Stimulated activated CD8-positive, alpha-beta memory T cell treated with anti-CD3 and anti-CD28 coated beads, Interleukin-7, amount 100 ng/mL, for 48 hours (primary cell): ENCODE measurements around the gene REEP6.
"Not testable (repeated sequence)": the region's sequence is repeated elsewhere in the genome, so short reads cannot be mapped to it uniquely, and the experiment has no call there.

Source experiments
- DNase-seq, 2 donors: peaks; one replicate each; pipeline ENCODE4 v3.0.0-alpha.2; 2020; ENCODE audit warnings: low read depth in 1 of 2; ENCODE audit errors: extremely low read depth in 1 of 2

Gene REEP6

GRCh38 chr19:1488282-1488601, 2.7 kb upstream of the REEP6 start:
- no peak for DNase-seq

- no peak for DNase-seq
Measured at GRCh38 chr19:1489463-1490310, 1.3 kb upstream of the REEP6 start.

- DNase-seq: peak; percentile 91 to 96
Measured at GRCh38 chr19:1490311-1491113, 469 bp upstream of the REEP6 start, which contains the start of gene PCSK4. PCSK4 (minus strand) TSS chr19:1490350; CDS start chr19:1490346, 4 bp downstream.

- DNase-seq: no peak
Measured at GRCh38 chr19:1491849-1492170, 829 bp downstream of the REEP6 start.

GRCh38 chr19:1492474-1493006, 1.6 kb downstream of the REEP6 start:
- no peak for DNase-seq

- DNase-seq: no peak
Measured at GRCh38 chr19:1494115-1494815, 3.3 kb downstream of the REEP6 start.

GRCh38 chr19:1495051-1495798, 4.2 kb downstream of the REEP6 start:
- DNase-seq: no peak

GRCh38 chr19:1495799-1496713, 5.1 kb downstream of the REEP6 start:
- no peak for DNase-seq

- DNase-seq: no peak
Measured at GRCh38 chr19:1496714-1497577, 6.0 kb downstream of the REEP6 start.

GRCh38 chr19:1497578-1498235, 6.7 kb downstream of the REEP6 start:
- DNase-seq: no peak

- not testable (repeated sequence) for DNase-seq
Measured at GRCh38 chr19:1499231-1499630, 8.2 kb downstream of the REEP6 start.

- no peak for DNase-seq
Measured at GRCh38 chr19:1501200-1501595, 10.2 kb downstream of the REEP6 start.

GRCh38 chr19:1502433-1503088, 11.6 kb downstream of the REEP6 start:
- DNase-seq: no peak

GRCh38 chr19:1503089-1503924, 12.3 kb downstream of the REEP6 start:
- peak; percentile 45 to 57 for DNase-seq

GRCh38 chr19:1503925-1504773, 13.2 kb downstream of the REEP6 start:
- DNase-seq: no peak

- no peak for DNase-seq
Measured at GRCh38 chr19:1505012-1505411, 14.0 kb downstream of the REEP6 start.
